H1 (cell line): ENCODE results near the gene HTR2A. TPM values are rescaled to one million over a fixed set of nuclear protein-coding genes. Genes with fewer than 3 reads are reported as not detected.

ENCODE experiments used
- KDM1A ChIP-seq: fragments of 200-600, 300-600 bp; sonication (generic); IDR thresholded peaks from 2 replicates; pipeline ENCODE4 v1.7.1; 2016; ENCODE audit warnings: mild to moderate bottlenecking, low read length, borderline replicate concordance
- SRF ChIP-seq: IDR thresholded peaks from 2 replicates; pipeline ENCODE4 v1.6.1; 2011; ENCODE audit warnings: mild to moderate bottlenecking, low read depth, low read length, moderate library complexity
- TBP ChIP-seq: IDR thresholded peaks from 2 replicates; pipeline ENCODE4 v1.6.1; 2011; ENCODE audit warnings: low read depth, low read length, improper control_type of control experiment
- polyA plus RNA-seq, 7 experiments: library from polyadenylated mRNA; depleted of rRNA in 3 of 7; stranded (reverse) in 5 of 7; unstranded in 2 of 7; fragments of >200 nt in 5 of 7; fragments of 200-250 nt in 2 of 7; gene quantifications; 1 replicate in 5 of 7; 2 replicates in 1 of 7; 4 replicates in 1 of 7; pipeline versions ENCODE4 v1.2.1 to v1.2.3, GENCODE V29; 2011 to 2013; ENCODE audit warnings: missing spikeins in 2 of 7, mixed read lengths in 2 of 7
- total RNA-seq: library from RNA; stranded (reverse); fragmentation: NEBNext Ultra II Directional; extraction: Animal tissue kit (Norgen Biotek cat#: 25700); gene quantifications from 2 replicates; pipeline ENCODE4 v1.2.1, GENCODE V29; 2021

HTR2A gene
- total and polyA plus RNA-seq, 2 of the 8 experiments (the other 6 are each of a cell fraction or from before 2014, with no cell fraction given), result not detected

DNA sequence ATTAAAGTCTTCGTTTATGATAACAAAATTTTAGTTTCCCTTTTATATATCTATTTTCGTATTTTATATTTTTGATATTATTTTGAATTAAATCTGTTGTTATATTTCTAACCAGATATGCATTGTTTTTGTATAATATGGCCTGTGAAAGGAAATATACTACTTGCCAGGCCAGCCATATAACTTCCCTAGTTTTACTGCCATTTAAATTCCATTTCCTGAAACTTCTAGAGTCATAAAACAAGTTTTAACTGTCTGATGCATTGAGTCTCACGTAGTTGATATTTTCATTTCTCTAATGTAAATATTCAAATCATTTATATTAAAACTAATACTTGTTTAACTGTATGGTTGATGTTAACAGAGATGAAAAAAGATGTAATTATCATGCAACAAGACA lies 113.3 kb downstream of the HTR2A start (continued):
- TF ChIP-seq SRF (no peak), TBP (no peak), KDM1A (no peak)
